Keratinocyte (primary cell): Measurements from ENCODE around the gene POP4. TPM values are rescaled to one million over a fixed set of nuclear protein-coding genes. Genes with fewer than 3 reads are reported as not detected.

Experiments used
- DNase-seq: peaks from one replicate; pipeline ENCODE4 v3.0.0-alpha.2; 2011; ENCODE audit warnings: low read depth, missing footprints, low spot score
- FAIRE-seq: peaks from 2 replicates; lab custom pipeline; 2011; peaks lifted over from hg19 to GRCh38; lab: Jason Lieb, UNC
- H2AFZ ChIP-seq: 2 replicates; pipeline ENCODE4 v1.6.0; 2012; ENCODE audit warnings: low read length, control low read depth, inconsistent platforms; ENCODE audit not compliant: control insufficient read depth
- H3K27ac ChIP-seq: 2 replicates; pipeline ENCODE4 v1.5.1; 2011; ENCODE audit warnings: low read length; ENCODE audit not compliant: control insufficient read depth, insufficient read depth
- H3K27me3 ChIP-seq: 3 replicates; pipeline ENCODE4 v1.6.0; 2011; ENCODE audit warnings: low read length; ENCODE audit not compliant: control insufficient read depth, insufficient read depth; ENCODE audit errors: extremely low read depth
- H3K36me3 ChIP-seq, 2 experiments: 2 replicates in 1 of 2; 3 replicates in 1 of 2; pipeline ENCODE4 v1.5.1; 2011; ENCODE audit warnings: low read length in 2 of 2, mild to moderate bottlenecking in 1 of 2; ENCODE audit not compliant: control insufficient read depth in 2 of 2, insufficient read depth in 2 of 2; ENCODE audit errors: extremely low read depth in 1 of 2
- H3K4me1 ChIP-seq: 3 replicates; pipeline ENCODE4 v1.5.1; 2011; ENCODE audit warnings: low read length; ENCODE audit not compliant: control insufficient read depth, insufficient read depth; ENCODE audit errors: extremely low read depth
- H3K4me2 ChIP-seq: 3 replicates; pipeline ENCODE4 v1.6.0; 2011; ENCODE audit warnings: low read depth, low read length; ENCODE audit not compliant: control insufficient read depth, insufficient read depth; ENCODE audit errors: extremely low read depth
- H3K4me3 ChIP-seq, 3 experiments: fragments of 200-600 bp in 1 of 3; sonication (generic) in 1 of 3; 2 replicates in 2 of 3; 3 replicates in 1 of 3; pipeline ENCODE4 v1.5.1; 2011 to 2016; ENCODE audit warnings: low read length in 3 of 3, mild to moderate bottlenecking in 3 of 3, control low read depth in 2 of 3, inconsistent platforms in 1 of 3, low read depth in 1 of 3, mixed read lengths in 1 of 3, mixed run types in 1 of 3, moderate library complexity in 1 of 3; ENCODE audit not compliant: control insufficient read depth in 2 of 3, insufficient read depth in 2 of 3; ENCODE audit errors: extremely low read depth in 1 of 3
- H3K79me2 ChIP-seq: 2 replicates; pipeline ENCODE4 v1.6.0; 2012; ENCODE audit warnings: low read length; ENCODE audit not compliant: control insufficient read depth, insufficient read depth
- H3K9ac ChIP-seq: 3 replicates; pipeline ENCODE4 v1.6.0; 2011; ENCODE audit warnings: low read length; ENCODE audit not compliant: control insufficient read depth, insufficient read depth; ENCODE audit errors: extremely low read depth
- H3K9me1 ChIP-seq: 3 replicates; pipeline ENCODE4 v1.6.0; 2011; ENCODE audit warnings: low read length; ENCODE audit not compliant: control insufficient read depth, insufficient read depth; ENCODE audit errors: extremely low read depth
- H3K9me3 ChIP-seq: 2 replicates; pipeline ENCODE4 v1.5.1; 2012; ENCODE audit warnings: low read depth, low read length; ENCODE audit not compliant: control insufficient read depth
- H4K20me1 ChIP-seq: 3 replicates; pipeline ENCODE4 v1.6.0; 2011; ENCODE audit warnings: low read length; ENCODE audit not compliant: control insufficient read depth, insufficient read depth; ENCODE audit errors: extremely low read depth
- CTCF ChIP-seq, 3 experiments: IDR thresholded peaks in 1 of 3; conservative IDR thresholded peaks in 1 of 3; optimal IDR thresholded peaks in 1 of 3; 2 replicates in 2 of 3; 3 replicates in 1 of 3; pipeline versions ENCODE3 to v1.5.1; 2011; ENCODE audit warnings: low read length in 3 of 3, mild to moderate bottlenecking in 3 of 3, moderate library complexity in 2 of 3, control low read depth in 1 of 3, inconsistent platforms in 1 of 3; ENCODE audit not compliant: insufficient read depth in 2 of 3; ENCODE audit errors: extremely low read depth in 1 of 3
- EZH2 ChIP-seq: IDR thresholded peaks from one replicate; pipeline ENCODE4 v1.6.1; 2012; ENCODE audit warnings: inconsistent platforms, mild to moderate bottlenecking, low read length, moderate library complexity
- dilution Hi-C: fragments of 300-500 bp; cut with MboI; formaldehyde crosslinking; loops from one replicate; pipeline ENCODE4 v1.7.0; 2020; ENCODE audit warnings: low sequenced_read_pairs; ENCODE audit not compliant: extremely low pct_ligation_motif_present
- polyA plus RNA-seq, 5 experiments: library from polyadenylated mRNA; depleted of rRNA in 3 of 5; stranded (reverse) in 3 of 5; stranded (forward) in 1 of 5; unstranded in 1 of 5; fragments of >200 nt; gene quantifications; 1 replicate in 1 of 5; 2 replicates in 3 of 5; 3 replicates in 1 of 5; pipeline versions ENCODE4 v1.2.1 to v1.2.3, GENCODE V29; 2011 to 2012; ENCODE audit warnings: missing spikeins in 2 of 5, low read depth in 1 of 5, low replicate concordance in 1 of 5

Gene POP4
- polyA plus RNA-seq, 1 donor (not counting 4 experiments of a cell fraction or from before 2014, with no cell fraction given), result 104 TPM

DNA sequence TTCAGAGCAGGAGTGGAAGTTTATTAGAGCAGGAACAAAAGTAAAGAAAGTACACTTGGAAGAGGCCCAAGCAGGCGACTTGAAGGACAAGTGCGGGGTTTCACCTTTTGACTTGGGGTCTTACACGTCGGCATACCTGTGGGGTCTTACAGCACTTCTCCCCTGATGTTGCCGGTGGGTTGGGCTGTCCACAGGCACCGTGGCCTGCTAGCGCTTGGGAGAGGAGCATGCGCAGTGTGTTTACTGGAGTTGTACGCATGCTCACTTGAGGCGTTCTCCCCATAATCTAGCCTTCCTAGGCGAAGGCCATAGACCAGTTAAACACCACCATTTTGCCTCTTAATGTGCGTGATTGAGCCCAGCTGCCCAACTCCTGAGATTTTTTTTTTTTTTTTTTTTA lies 34.1 kb downstream of the POP4 start:
- no peak overlapping the region for H3K4me3 ChIP-seq
- no peaks in the 10 kb centered on the region for H4K20me1 ChIP-seq
- peaks cover 4% of the 10 kb centered on the region for H3K4me1 ChIP-seq
- H3K9me3 ChIP-seq, result no peaks in the 10 kb centered on the region
- DNase-seq, result no peak
- no peaks in the 10 kb centered on the region for H3K9me1 ChIP-seq
- H3K4me2 ChIP-seq, result no peak overlapping the region
- no peak overlapping the region for H3K9ac ChIP-seq
- no peak overlapping the region for H2AFZ ChIP-seq
- H3K36me3 ChIP-seq, result no peaks in the 10 kb centered on the region
- dilution Hi-C loops, result no loop called here
- no peak for TF ChIP-seq EZH2
- TF ChIP-seq CTCF (optimal IDR thresholded peaks at IDR 0.05 in 1 of 3, IDR thresholded peaks at IDR 0.05 in 1 of 3, conservative IDR thresholded peaks at IDR 0.05 in 1 of 3; ENCODE audit: extremely low read depth in 1 of 3, insufficient read depth in 2 of 3, low read length in 3 of 3), result no peak
- no peak for FAIRE-seq
- no peaks in the 10 kb centered on the region for H3K27me3 ChIP-seq
- H3K79me2 ChIP-seq, result no peaks in the 10 kb centered on the region
- H3K27ac ChIP-seq, result no peak overlapping the region

GRCh38 chr19:29641597-29641996 lies 35.5 kb downstream of the POP4 start:
- no peak for DNase-seq
- Histone ChIP-seq H3K4me2 (no peak overlapping the region), H3K9me3 (no peaks in the 10 kb centered on the region), H3K4me3 (no peak overlapping the region), H3K4me1 (peaks cover 18% of the 10 kb centered on the region), H3K9me1 (no peaks in the 10 kb centered on the region), H3K79me2 (no peaks in the 10 kb centered on the region), H3K9ac (no peak overlapping the region), H3K27me3 (no peaks in the 10 kb centered on the region), H4K20me1 (no peaks in the 10 kb centered on the region), H3K27ac (no peak overlapping the region), H2AFZ (no peak overlapping the region), H3K36me3 (no peaks in the 10 kb centered on the region)
- TF ChIP-seq EZH2 (no peak), CTCF (optimal IDR thresholded peaks at IDR 0.05 in 1 of 3, IDR thresholded peaks at IDR 0.05 in 1 of 3, conservative IDR thresholded peaks at IDR 0.05 in 1 of 3; ENCODE audit: extremely low read depth in 1 of 3, insufficient read depth in 2 of 3, low read length in 3 of 3) (no peak)
- dilution Hi-C loops, result no loop called here
- no peak for FAIRE-seq
